GM18861 (cell line): Measurements from ENCODE around the gene KCNS3.
"Not testable (repeated sequence)": the region's sequence is repeated elsewhere in the genome, so short reads cannot be mapped to it uniquely, and the experiment has no call there.

Experiments used
- ATAC-seq: cut with Tn5 transposase; IDR thresholded peaks from one replicate; pipeline ENCODE4 v1.9.1; 2021; ENCODE audit not compliant: unreplicated experiment

Gene KCNS3

DNA sequence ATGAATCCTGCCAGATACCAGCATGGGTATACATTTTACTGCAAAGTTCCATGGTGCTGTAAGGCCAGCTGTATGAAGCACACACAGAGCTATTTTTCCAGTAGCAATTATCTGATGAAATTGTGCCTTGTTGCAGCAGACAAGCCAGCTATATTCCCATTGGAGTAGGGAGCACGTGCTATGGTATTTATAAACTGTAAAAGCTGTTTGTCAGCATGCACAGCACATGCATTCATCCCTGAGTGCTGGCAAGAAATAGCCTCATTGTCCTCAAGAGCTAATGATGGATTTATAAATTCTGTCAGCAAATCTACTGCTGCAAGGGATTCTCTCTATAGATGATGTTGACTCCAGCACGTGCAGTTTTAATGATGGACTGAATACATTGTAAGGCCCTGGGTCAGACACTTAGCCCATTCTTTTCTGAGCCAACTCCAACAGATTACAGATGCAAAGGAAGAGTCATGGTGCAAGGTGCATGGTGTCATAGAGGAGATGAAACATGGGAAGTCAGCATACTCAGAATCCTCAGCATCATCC lies 61.7 kb downstream of the KCNS3 start:
- no peak for ATAC-seq

GRCh38 chr2:17943444-17943843 lies 65.0 kb downstream of the KCNS3 start:
- ATAC-seq: no peak

GRCh38 chr2:17947113-17947512 lies 68.6 kb downstream of the KCNS3 start:
- ATAC-seq: no peak

DNA sequence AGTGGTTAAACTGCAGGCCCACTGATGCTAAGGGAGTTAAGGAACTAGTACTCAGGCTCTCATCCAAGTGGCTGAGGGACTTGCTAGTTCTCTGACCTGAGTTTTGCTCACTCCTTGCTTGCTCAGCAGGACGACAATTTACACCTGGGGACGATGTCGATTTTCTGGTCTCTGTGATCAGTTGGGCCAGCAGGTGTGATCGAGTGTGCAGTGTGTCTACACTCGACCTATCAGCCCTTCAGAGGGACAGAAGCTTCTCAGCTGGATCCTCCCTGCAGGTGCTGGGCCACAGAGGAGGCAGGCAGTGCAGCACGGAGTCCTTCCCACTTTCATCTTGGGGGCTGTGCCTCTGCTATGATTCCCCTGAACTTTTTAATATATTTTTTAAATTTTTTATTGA lies 71.5 kb downstream of the KCNS3 start:
- no peak for ATAC-seq

GRCh38 chr2:17951563-17951962 lies 73.1 kb downstream of the KCNS3 start:
- ATAC-seq: no peak

- ATAC-seq: no peak
These were observed 80.1 kb downstream of the KCNS3 start for GRCh38 chr2:17958466-17959092.

DNA sequence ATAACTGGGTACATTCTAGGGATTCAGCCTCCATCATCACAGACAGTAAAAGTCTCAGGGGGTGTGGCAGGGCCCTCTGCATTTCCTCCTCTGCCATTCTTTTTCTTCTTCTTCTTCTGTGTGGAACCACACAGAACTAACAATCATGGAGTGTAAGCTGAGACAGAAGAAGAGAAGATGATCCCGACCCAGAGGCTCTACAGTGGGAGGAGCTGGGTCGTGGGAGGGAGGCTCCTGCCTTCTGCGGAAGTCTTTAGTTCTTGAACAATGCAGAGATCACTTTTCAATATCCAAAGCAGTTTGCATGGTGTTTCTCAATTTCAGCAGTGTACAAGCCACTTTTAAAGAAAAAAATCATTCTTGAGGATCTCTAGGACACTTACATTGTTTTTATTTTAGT lies 80.9 kb downstream of the KCNS3 start:
- no peak for ATAC-seq

GRCh38 chr2:17959833-17960232 lies 81.4 kb downstream of the KCNS3 start:
- ATAC-seq: peak; percentile 46

DNA sequence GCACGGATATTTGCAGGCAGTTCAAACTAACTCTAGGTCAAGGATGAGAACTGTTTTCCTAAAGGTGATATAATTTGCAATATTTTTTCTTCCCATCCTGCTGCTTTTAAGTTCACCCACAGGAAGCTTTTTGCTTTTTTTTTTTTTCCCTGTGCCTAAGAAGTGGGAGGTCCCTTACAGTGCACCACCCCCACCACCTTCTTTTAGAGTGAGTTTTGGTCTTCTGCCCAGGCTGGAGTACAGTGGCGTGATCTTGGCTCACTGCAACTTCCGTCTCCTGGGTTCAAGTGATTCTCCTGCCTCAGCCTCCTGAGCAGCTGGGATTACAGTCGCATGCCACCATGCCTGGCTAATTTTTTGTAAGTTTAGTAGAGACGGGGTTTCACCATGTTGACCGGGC lies 82.5 kb downstream of the KCNS3 start:
- ATAC-seq: no peak

GRCh38 chr2:17961789-17962188 lies 83.3 kb downstream of the KCNS3 start:
- ATAC-seq: no peak

DNA sequence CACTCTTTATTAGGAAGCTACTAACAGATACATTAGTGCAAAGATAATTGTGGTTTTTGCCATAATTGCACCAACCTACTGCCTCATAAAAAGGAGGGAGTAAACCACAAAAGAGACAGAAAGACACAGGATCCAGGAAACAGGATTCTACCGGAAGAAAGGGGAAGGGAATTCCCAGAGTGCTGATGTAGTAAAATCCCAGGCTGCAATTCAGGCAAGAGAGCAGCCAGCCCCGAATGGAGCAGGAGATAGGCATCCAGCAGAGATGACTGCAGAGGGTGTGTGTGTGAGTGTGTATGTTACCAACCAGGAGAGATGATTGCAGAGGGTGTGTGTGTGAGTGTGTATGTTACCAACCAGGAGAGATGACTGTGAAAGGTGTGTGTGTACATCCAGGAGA lies 84.4 kb downstream of the KCNS3 start:
- ATAC-seq: no peak

DNA sequence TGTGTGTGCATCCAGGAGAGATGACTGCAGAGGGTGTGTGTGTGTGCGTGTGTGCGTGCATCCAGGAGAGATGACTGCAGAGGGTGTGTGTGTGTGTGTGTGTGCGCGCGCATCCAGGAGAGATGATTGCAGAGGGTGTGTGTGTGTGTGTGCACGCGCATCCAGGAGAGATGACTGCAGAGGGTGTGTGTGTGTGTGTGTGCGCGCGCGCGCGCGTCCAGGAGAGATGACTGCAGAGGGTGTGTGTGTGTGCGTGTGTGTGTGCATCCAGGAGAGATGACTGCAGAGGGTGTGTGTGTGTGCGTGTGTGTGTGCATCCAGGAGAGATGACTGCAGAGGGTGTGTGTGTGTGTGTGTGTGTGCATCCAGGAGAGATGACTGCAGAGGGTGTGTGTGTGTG lies 85.1 kb downstream of the KCNS3 start:
- ATAC-seq: not testable (repeated sequence)

DNA sequence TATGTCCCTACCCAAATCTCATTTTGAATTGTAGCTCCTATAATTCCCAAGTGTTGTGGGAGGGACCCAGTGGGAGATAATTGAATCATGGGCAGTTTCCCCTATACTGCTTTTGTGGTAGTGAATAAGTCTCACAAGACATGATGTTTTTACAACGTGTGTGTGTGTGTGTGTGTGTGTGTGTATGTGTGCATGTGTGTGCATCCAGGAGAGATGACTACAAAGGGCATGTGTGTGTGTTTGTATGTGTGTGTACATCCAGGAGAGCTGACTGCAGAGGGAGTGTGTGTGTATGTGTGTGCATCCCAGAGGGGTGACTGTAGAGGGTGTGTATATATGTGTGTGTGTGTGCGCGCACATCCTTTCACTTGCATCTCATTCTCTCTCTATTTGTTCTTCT lies 86.7 kb downstream of the KCNS3 start:
- no peak for ATAC-seq

DNA sequence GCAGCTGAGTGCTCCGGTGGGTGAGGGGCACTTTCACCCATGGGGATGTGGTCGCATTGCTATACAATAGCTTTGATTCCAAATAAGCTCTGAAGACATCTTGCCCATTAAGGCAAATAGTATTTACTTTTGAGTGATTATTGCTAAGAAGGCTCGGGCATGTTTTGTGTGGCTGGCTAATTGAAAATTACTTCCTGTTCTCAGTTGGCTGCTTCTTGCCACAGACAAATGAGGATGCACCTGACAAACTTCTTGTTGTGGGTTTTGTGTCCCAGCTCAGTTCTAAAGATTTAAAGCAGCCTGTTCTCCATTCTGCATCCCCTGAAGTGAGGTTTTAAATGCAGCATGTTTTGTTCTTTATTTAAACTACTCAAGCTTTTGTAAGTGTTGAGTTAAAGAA lies 88.3 kb downstream of the KCNS3 start:
- peak; percentile 66 for ATAC-seq

- ATAC-seq: no peak
These were observed 91.2 kb downstream of the KCNS3 start for GRCh38 chr2:17969661-17970060.

DNA sequence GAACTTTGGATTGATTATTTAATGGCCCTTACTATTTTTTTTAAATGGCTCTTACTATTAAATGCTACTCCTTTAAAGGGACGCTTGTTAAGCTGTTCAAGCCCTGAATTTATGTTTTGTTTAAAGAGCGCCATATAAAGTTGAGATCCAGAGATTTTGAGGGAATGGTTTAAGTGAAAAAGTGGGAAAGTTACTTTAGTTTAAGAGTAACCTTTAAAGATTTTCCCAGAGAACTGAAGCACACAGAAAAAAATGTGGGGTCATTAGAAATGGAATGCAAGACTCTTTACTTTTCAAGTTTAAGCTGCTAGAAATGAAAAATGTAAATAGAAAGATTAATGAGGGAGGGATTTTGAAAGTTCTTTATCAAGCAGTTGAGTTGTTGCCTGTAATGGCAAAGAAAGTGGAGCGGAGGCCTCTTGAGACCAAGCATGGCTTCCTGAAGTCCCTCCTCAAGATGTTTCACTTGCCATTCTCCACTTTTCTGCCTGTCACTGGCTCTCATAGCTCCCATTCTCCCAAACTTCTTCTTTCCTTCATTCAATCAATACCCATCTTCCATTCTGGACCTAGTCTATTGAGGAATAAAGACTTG lies 93.2 kb downstream of the KCNS3 start:
- ATAC-seq: no peak

- ATAC-seq: no peak
These were observed 94.5 kb downstream of the KCNS3 start for GRCh38 chr2:17972991-17973390.

DNA sequence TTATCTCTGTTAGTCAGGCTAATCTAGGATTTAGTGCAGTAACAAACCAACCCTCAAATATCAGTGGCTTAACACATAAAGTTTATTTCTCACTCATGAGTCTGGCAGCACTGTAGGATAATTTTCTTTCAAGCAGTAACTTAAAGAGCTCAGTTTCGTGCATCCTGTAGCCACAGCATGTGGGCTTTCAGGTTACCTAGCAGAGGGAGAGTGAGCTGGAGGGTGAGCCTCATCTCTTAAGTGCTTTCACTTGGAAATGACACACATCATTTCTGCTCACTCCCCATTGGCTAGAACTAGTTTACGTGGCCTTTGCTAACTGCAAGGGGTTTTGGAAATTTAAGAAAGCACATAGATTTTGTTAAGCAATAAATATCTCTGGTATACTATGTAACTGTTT lies 96.9 kb downstream of the KCNS3 start:
- ATAC-seq: no peak

DNA sequence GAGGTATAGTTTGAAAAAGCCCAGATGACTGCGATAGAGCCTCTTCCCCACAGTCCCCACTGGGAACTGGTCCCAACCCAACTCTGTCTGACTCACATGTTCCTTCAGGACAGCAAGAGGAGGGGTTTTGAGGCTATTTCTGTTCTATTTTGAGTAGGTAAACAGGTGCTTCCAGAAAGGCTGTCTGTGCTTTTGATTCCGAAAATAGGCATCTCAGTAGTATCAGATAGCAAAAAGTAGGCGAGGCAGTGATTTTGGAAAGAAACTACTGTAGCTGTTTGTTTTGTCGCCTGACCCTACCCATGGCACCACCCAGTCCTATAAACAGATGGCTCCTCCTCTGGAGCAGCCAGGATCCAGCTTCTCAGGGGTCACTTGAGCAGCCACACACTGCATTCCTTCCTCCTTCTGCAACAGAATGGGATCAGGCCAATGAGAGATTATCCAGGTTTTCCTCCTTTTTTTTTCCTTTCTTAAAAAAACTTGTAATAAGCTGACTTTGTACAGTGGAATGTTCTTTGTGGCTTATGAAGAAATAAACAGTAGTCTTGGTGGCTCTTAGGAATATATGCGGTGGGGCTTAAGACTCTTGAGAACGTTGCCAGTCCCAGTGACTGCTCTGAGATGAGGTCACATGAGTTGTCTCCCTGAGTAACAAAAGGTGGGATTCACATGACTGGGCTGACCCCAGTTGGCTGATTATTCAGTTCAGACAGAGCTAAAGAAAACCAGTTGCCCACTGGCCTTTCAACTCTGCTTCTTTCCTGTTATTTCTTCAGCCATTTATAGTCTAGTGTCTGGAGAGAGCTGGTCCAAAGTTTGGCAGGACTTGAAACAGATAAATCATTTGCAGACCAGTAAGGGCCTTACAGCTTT lies 98.6 kb downstream of the KCNS3 start:
- no peak for ATAC-seq

DNA sequence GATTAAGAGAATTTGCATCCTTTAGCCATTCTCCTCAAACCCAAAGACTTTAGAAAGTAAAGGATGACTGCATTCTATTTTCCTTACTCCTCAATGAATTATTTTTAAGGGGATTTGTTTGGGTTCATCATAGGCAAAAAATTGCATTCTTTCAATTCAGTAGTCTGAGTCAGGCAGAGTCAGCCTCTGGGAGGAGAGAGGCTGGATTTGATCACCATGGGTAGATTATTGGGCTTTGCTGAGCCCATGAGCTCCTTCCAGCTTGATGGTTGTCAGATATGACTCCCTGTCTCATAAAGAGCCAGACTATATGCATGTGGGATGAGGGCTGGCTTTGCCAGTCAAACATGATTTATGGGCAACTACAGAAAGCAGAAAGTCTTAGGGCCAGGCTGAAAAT lies 101.2 kb downstream of the KCNS3 start:
- ATAC-seq: no peak

DNA sequence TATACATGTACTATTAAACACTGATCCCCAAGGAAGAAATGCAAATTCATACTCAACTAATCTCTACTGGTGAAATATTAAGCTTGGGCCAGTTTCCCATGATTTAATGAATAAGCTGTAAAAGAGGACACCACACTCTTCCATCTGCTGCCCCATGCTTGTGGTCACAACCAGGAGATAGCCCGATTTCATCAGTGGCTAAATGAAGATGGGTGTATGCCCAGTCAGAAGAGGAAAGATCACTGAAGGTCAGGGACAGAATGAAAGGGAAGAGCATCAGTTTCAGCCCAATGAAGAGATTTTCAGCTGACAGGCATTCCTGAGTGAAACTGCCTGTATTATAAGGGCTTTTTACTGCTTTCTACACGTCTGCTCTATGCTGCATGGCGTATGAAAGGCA lies 103.5 kb downstream of the KCNS3 start:
- no peak for ATAC-seq
